OCI-LY3 (cell line): Measurements from ENCODE around the gene NEB.
"Not testable (repeated sequence)": the region's sequence is repeated elsewhere in the genome, so short reads cannot be mapped to it uniquely, and the experiment has no call there.

Experiments used
- EZH2phosphoT487 ChIP-seq: fragments of 200-600 bp; shearing (Covaris generic); IDR thresholded peaks from 2 replicates; pipeline ENCODE4 v1.6.1; 2018; ENCODE audit warnings: antibody characterized with exemption, mixed run types, low read depth
- TF ChIP-seq, protein P1 (sequence below): fragments of 200-600, 300-600 bp; sonication (generic); IDR thresholded peaks from 2 replicates; pipeline ENCODE4 v1.5.1; 2014; ENCODE audit warnings: antibody characterized with exemption, low read length, low read depth

DNA sequence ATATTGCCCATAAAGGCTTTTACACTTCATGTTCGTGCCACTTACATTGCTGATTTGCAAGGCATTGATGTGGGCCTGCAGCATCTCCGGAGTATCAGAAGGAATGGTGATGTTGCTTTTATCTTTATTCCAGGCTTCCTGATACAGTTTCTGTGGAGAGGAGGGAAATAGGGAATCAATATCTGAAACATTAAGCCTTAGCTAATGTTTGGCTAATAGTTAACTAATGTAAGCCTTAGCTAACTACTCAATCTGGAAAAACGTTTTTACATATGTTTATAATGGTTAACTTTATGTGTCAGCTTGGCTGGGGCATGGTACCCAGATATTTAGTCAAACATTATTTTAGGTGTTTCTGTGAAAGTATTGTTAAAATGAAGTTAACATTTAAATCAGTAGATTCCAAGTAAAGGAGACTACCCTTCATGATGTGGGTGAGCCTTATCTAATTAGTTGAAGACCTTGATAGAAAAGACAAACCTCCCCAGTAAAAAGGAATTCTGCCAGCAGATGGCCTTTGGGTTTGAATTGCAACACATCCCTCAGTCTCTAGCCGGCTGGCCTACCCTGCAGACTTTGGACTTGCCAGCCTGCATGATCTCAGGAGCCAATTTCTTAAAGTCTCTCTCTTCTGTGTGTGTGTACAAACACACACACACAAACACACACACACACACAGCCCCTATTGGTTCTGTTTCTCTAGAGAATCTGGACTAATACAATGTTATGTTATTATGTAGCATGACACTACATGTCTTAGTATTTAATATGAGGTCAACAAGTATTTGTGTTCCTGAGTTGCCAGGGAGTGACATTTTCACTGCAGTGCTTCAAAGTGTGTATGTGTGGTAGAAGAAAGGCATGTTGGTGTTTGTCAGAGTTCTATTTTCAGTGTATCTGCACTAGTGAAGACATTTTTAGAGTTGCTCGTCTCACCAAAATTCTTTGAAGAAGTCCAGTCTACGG is 126.5 kb downstream of the NEB start:
- TF ChIP-seq, protein P1, sequence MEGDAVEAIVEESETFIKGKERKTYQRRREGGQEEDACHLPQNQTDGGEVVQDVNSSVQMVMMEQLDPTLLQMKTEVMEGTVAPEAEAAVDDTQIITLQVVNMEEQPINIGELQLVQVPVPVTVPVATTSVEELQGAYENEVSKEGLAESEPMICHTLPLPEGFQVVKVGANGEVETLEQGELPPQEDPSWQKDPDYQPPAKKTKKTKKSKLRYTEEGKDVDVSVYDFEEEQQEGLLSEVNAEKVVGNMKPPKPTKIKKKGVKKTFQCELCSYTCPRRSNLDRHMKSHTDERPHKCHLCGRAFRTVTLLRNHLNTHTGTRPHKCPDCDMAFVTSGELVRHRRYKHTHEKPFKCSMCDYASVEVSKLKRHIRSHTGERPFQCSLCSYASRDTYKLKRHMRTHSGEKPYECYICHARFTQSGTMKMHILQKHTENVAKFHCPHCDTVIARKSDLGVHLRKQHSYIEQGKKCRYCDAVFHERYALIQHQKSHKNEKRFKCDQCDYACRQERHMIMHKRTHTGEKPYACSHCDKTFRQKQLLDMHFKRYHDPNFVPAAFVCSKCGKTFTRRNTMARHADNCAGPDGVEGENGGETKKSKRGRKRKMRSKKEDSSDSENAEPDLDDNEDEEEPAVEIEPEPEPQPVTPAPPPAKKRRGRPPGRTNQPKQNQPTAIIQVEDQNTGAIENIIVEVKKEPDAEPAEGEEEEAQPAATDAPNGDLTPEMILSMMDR = not testable (repeated sequence)
- TF ChIP-seq EZH2phosphoT487 = not testable (repeated sequence)
